A549 (cell line): ENCODE measurements around the gene ZBTB25. TPM values are rescaled to one million over a fixed set of nuclear protein-coding genes. Genes with fewer than 3 reads are reported as not detected.

Experiments
- ATAC-seq, 2 experiments: fragments of 200-7000 bp in 1 of 2; fragments of >200 bp in 1 of 2; cut with Nextera tagmentation in 1 of 2; cut with Tn5 transposase in 1 of 2; 3 replicates each; pipeline versions ENCODE4 v1.8.0 to v1.9.1; 2018 to 2020; ENCODE audit warnings: mild to moderate bottlenecking in 1 of 2, moderate library complexity in 1 of 2
- CTCF ChIA-PET: fragments of 300-600 bp; sonication (Branson Sonifier 250); formaldehyde crosslinking; extraction: SDS; loops from one replicate; lab custom pipeline; 2021; ENCODE audit warnings: antibody characterized with exemption, inconsistent platforms; lab: Yijun Ruan, JAX
- POLR2A ChIA-PET: fragments of 350-600 bp; formaldehyde crosslinking; extraction: SDS; loops from one replicate; lab custom pipeline; 2021; ENCODE audit warnings: antibody characterized with exemption, inconsistent platforms; lab: Yijun Ruan, JAX
- DNase-seq, 2 experiments: peaks; one replicate each; pipeline versions ENCODE4 v3.0.0 to v3.0.0-alpha.2; 2011 to 2016; ENCODE audit warnings: low read depth in 1 of 2, low spot score in 1 of 2
- FAIRE-seq: peaks from 2 replicates; lab custom pipeline; 2011; peaks lifted over from hg19 to GRCh38; lab: Jason Lieb, UNC
- H3K27ac ChIP-seq, 2 experiments: fragments of >200 bp; sonication (Bioruptor Twin); formaldehyde crosslinking; 3 replicates each; pipeline ENCODE4 v1.5.1; 2016 to 2017
- H3K4me1 ChIP-seq: fragments of >200 bp; sonication (Bioruptor Twin); formaldehyde crosslinking; 3 replicates; pipeline ENCODE4 v1.6.1; 2016
- H3K4me2 ChIP-seq: fragments of >200 bp; sonication (Bioruptor Twin); formaldehyde crosslinking; 3 replicates; pipeline ENCODE4 v1.6.1; 2016
- H3K4me3 ChIP-seq: fragments of >200 bp; sonication (Bioruptor Twin); formaldehyde crosslinking; 3 replicates; pipeline ENCODE4 v1.5.1; 2016
- H3K9me3 ChIP-seq: fragments of >200 bp; sonication (Bioruptor Twin); formaldehyde crosslinking; 3 replicates; pipeline ENCODE4 v1.6.1; 2016
- BHLHE40 ChIP-seq: IDR thresholded peaks from 2 replicates; pipeline ENCODE4 v1.6.1; 2012; ENCODE audit warnings: low read depth, low read length, inconsistent platforms
- EHF ChIP-seq: fragments of 250-450 bp; sonication (Bioruptor Pico); IDR thresholded peaks from 2 replicates; pipeline ENCODE4 v1.5.0; 2020; ENCODE audit warnings: mild to moderate bottlenecking
- EHMT2 ChIP-seq: fragments of 200-600 bp; sonication (generic); IDR thresholded peaks from 2 replicates; pipeline ENCODE4 v1.6.1; 2016; ENCODE audit warnings: antibody characterized with exemption, low read depth, mild to moderate bottlenecking, moderate library complexity
- ELK1 ChIP-seq: fragments of 150-350 bp; IDR thresholded peaks from 2 replicates; pipeline ENCODE4 v1.6.1; 2014; ENCODE audit warnings: low read depth, mild to moderate bottlenecking, low read length
- EP300 ChIP-seq, 2 experiments: fragments of >200 bp; sonication (Bioruptor Twin); formaldehyde crosslinking; IDR thresholded peaks; 2 replicates in 1 of 2; 3 replicates in 1 of 2; pipeline ENCODE4 v1.6.1; 2016 to 2017
- FOSB ChIP-seq: fragments of 250-450 bp; sonication (Bioruptor Pico); IDR thresholded peaks from 2 replicates; pipeline ENCODE4 v1.5.0; 2020; ENCODE audit warnings: mild to moderate bottlenecking, moderate library complexity
- FOSL2 ChIP-seq, 2 experiments: fragments of 450-650 bp in 1 of 2; fragments of >200 bp in 1 of 2; sonication (Bioruptor Twin) in 1 of 2; formaldehyde crosslinking; IDR thresholded peaks; 2 replicates each; pipeline versions ENCODE4 v1.5.0 to v1.6.1; 2016 to 2020; ENCODE audit warnings: mild to moderate bottlenecking in 1 of 2, moderate library complexity in 1 of 2
- GATA3 ChIP-seq: IDR thresholded peaks from 2 replicates; pipeline ENCODE4 v1.6.1; 2012; ENCODE audit warnings: borderline replicate concordance
- HEYL ChIP-seq: fragments of 250-450 bp; sonication (Bioruptor Pico); IDR thresholded peaks from 2 replicates; pipeline ENCODE4 v1.8.0; 2021; ENCODE audit warnings: mild to moderate bottlenecking, moderate library complexity
- HOXB13 ChIP-seq: fragments of 250-450 bp; sonication (Bioruptor Pico); IDR thresholded peaks from 2 replicates; pipeline ENCODE4 v1.5.0; 2020; ENCODE audit warnings: low read depth, mild to moderate bottlenecking, moderate library complexity
- HOXB5 ChIP-seq: fragments of 250-450 bp; sonication (Bioruptor Pico); IDR thresholded peaks from 2 replicates; pipeline ENCODE4 v1.5.0; 2020; ENCODE audit warnings: mild to moderate bottlenecking, moderate library complexity
- JUN ChIP-seq, 2 experiments: fragments of >200 bp; sonication (Bioruptor Twin); formaldehyde crosslinking; IDR thresholded peaks; 2 replicates in 1 of 2; 3 replicates in 1 of 2; pipeline ENCODE4 v1.6.1; 2016 to 2017
- JUNB ChIP-seq: fragments of >200 bp; sonication (Bioruptor Twin); formaldehyde crosslinking; IDR thresholded peaks from 2 replicates; pipeline ENCODE4 v1.6.1; 2016
- KDM1A ChIP-seq: fragments of 200-600 bp; sonication (generic); IDR thresholded peaks from 2 replicates; pipeline ENCODE4 v1.6.1; 2016; ENCODE audit warnings: low read depth, mild to moderate bottlenecking
- MAFK ChIP-seq: fragments of 450-650 bp; IDR thresholded peaks from 2 replicates; pipeline ENCODE4 v1.6.1; 2014; ENCODE audit not compliant: partially characterized antibody
- MAX ChIP-seq: IDR thresholded peaks from 2 replicates; pipeline ENCODE4 v1.6.1; 2012
- MAZ ChIP-seq: fragments of 150-350 bp; IDR thresholded peaks from 2 replicates; pipeline ENCODE4 v1.6.1; 2014; ENCODE audit warnings: antibody characterized with exemption, low read depth, low read length, borderline replicate concordance
- NPAS2 ChIP-seq: fragments of 250-450 bp; sonication (Bioruptor Pico); IDR thresholded peaks from 2 replicates; pipeline ENCODE4 v1.8.0; 2022; ENCODE audit warnings: mild to moderate bottlenecking, moderate library complexity, borderline replicate concordance
- NR3C1 ChIP-seq: fragments of >200 bp; sonication (Bioruptor Twin); formaldehyde crosslinking; IDR thresholded peaks from 3 replicates; pipeline ENCODE4 v1.6.1; 2017
- PHF8 ChIP-seq: fragments of 200-600 bp; sonication (generic); IDR thresholded peaks from 2 replicates; pipeline ENCODE4 v1.6.1; 2016; ENCODE audit warnings: low read depth, mild to moderate bottlenecking, antibody characterized with exemption, moderate library complexity, borderline replicate concordance
- RAD21 ChIP-seq, 2 experiments: fragments of >200 bp in 1 of 2; sonication (Bioruptor Twin) in 1 of 2; formaldehyde crosslinking in 1 of 2; IDR thresholded peaks in 1 of 2; conservative IDR thresholded peaks in 1 of 2; 2 replicates in 1 of 2; 3 replicates in 1 of 2; pipeline ENCODE4 v1.6.1; 2012 to 2018; ENCODE audit warnings: inconsistent platforms in 1 of 2
- RCOR1 ChIP-seq: fragments of 150-350 bp; IDR thresholded peaks from 2 replicates; pipeline ENCODE4 v1.6.1; 2014; ENCODE audit warnings: antibody characterized with exemption, low read length, low read depth
- USF2 ChIP-seq: fragments of 450-650 bp; IDR thresholded peaks from 2 replicates; pipeline ENCODE4 v1.6.1; 2014; ENCODE audit warnings: antibody characterized with exemption
- ZNF302 ChIP-seq: fragments of 250-450 bp; sonication (Bioruptor Pico); IDR thresholded peaks from 2 replicates; pipeline ENCODE4 v1.9.0; 2021; ENCODE audit warnings: inconsistent platforms, mild to moderate bottlenecking, moderate library complexity
- WGBS: methylation state at CpG from one replicate; pipeline ENCODE4 v1.1.6; 2017; ENCODE audit errors: missing lambda C conversion rate; 5-methylcytosine and 5-hydroxymethylcytosine counted together
- polyA plus RNA-seq, 4 experiments: library from polyadenylated mRNA; depleted of rRNA in 3 of 4; stranded (reverse); fragments of >200 nt; fragmentation: RNase III in 1 of 4; extraction: RNeasy Plus Mini Kit Qiagen cat#74134 plus additional on column Dnase treatment in 1 of 4; gene quantifications; 2 replicates in 3 of 4; 3 replicates in 1 of 4; pipeline ENCODE4 v1.2.3, GENCODE V29; 2011 to 2017
- TF ChIP-seq, protein P1 (sequence below): fragments of 250-450 bp; sonication (Bioruptor Pico); IDR thresholded peaks from 2 replicates; pipeline ENCODE4 v1.5.0; 2021; ENCODE audit warnings: mild to moderate bottlenecking, moderate library complexity, borderline replicate concordance
- TF ChIP-seq, protein P2 (sequence below): fragments of 250-450 bp; sonication (Bioruptor Pico); IDR thresholded peaks from 2 replicates; pipeline ENCODE4 v1.5.0; 2020; ENCODE audit warnings: low read depth, mild to moderate bottlenecking, moderate library complexity
- TF ChIP-seq, protein P3 (sequence below): fragments of >200 bp; sonication (Bioruptor Twin); formaldehyde crosslinking; IDR thresholded peaks from 3 replicates; pipeline ENCODE4 v1.5.1; 2016
- TF ChIP-seq, protein P4 (sequence below): fragments of >200 bp; sonication (Bioruptor Twin); formaldehyde crosslinking; IDR thresholded peaks from 2 replicates; pipeline ENCODE4 v1.6.1; 2016

The ZBTB25 gene
- polyA plus RNA-seq, 2 of the 4 experiments (the other 2 are of a cell fraction) = 5.4 to 15.0 TPM

DNA sequence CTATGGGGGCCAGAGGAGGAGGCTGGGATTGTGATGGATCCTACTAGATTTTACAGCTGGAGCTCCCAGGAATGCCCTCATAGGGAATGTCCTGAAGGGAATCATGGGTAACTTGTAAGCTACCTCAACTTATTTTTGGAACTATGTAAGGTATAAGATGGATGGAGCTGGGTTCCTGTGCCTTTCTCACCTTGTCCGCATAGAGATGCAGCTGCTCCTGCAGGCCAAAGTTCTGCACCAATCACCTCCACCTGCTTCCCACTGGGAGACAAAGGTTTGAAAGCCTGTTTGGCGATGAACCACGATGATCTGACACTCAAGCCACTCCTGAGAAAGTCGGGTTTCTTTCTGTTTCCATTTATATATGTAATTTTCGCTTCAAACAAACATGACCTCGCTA is 39.0 kb downstream of the ZBTB25 start:
- peak overlapping the region; percentile 86 for H3K4me3 ChIP-seq
- TF ChIP-seq EHF (CRISPR knock-in tag) (no peak), JUN (IDR thresholded peaks at IDR 0.05) (no peak), MAFK (no peak), KDM1A (no peak), MAX (no peak), JUNB (no peak), HOXB13 (CRISPR knock-in tag) (no peak), RCOR1 (no peak), USF2 (no peak), NPAS2 (CRISPR knock-in tag) (no peak), EP300 (IDR thresholded peaks at IDR 0.05) (no peak)
- TF ChIP-seq, protein P1, sequence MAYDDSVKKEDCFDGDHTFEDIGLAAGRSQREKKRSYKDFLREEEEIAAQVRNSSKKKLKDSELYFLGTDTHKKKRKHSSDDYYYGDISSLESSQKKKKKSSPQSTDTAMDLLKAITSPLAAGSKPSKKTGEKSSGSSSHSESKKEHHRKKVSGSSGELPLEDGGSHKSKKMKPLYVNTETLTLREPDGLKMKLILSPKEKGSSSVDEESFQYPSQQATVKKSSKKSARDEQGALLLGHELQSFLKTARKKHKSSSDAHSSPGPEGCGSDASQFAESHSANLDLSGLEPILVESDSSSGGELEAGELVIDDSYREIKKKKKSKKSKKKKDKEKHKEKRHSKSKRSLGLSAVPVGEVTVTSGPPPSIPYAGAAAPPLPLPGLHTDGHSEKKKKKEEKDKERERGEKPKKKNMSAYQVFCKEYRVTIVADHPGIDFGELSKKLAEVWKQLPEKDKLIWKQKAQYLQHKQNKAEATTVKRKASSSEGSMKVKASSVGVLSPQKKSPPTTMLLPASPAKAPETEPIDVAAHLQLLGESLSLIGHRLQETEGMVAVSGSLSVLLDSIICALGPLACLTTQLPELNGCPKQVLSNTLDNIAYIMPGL (CRISPR knock-in tag) = no peak
- TF ChIP-seq, protein P2, sequence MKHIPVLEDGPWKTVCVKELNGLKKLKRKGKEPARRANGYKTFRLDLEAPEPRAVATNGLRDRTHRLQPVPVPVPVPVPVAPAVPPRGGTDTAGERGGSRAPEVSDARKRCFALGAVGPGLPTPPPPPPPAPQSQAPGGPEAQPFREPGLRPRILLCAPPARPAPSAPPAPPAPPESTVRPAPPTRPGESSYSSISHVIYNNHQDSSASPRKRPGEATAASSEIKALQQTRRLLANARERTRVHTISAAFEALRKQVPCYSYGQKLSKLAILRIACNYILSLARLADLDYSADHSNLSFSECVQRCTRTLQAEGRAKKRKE (CRISPR knock-in tag) = no peak
- CTCF ChIA-PET = interaction anchor here (0.7 to 1.4 kb wide), 3 partner anchors 12 to 120 kb away, joined by 3 to 5 read pairs (median 4); no protein-coding TSS in a partner anchor
- peak; percentile 7 to 27; a peak in 3 of 6 replicates for ATAC-seq
- H3K4me1 ChIP-seq = peaks cover 22% of the 10 kb centered on the region; the same call in 2 of the 3 replicates
- no peak for FAIRE-seq
- 23% methylated on average over 6 of the region's 6 CpGs for WGBS
- H3K4me2 ChIP-seq = peak overlapping the region; percentile 82
- POLR2A ChIA-PET = no interaction called here
- no peaks in the 10 kb centered on the region for H3K9me3 ChIP-seq
- DNase-seq = no peak
- peak overlapping the region; percentile 69 to 89; a peak in 5 of 6 replicates for H3K27ac ChIP-seq

GRCh38 chr14:64463873-64464272 is 39.8 kb downstream of the ZBTB25 start:
- DNase-seq = no peak
- FAIRE-seq = no peak
- no peaks in the 10 kb centered on the region for H3K9me3 ChIP-seq
- peaks cover 22% of the 10 kb centered on the region; the same call in 2 of the 3 replicates for H3K4me1 ChIP-seq
- no peak overlapping the region for H3K4me3 ChIP-seq
- POLR2A ChIA-PET = no interaction called here
- ATAC-seq = no peak
- TF ChIP-seq FOSB (CRISPR knock-in tag) (no peak), ELK1 (no peak), GATA3 (no peak), EHMT2 (no peak), FOSL2 (IDR thresholded peaks at IDR 0.05) (no peak), FOSL2 (CRISPR knock-in tag; IDR thresholded peaks at IDR 0.05) (no peak), MAFK (no peak), HOXB5 (CRISPR knock-in tag) (no peak), BHLHE40 (no peak), MAZ (no peak), NR3C1 (no peak), PHF8 (no peak), RAD21 (conservative IDR thresholded peaks at IDR 0.05 in 1 of 2, IDR thresholded peaks at IDR 0.05 in 1 of 2) (no peak), HEYL (CRISPR knock-in tag) (no peak), ZNF302 (CRISPR knock-in tag) (no peak)
- TF ChIP-seq, protein P3, sequence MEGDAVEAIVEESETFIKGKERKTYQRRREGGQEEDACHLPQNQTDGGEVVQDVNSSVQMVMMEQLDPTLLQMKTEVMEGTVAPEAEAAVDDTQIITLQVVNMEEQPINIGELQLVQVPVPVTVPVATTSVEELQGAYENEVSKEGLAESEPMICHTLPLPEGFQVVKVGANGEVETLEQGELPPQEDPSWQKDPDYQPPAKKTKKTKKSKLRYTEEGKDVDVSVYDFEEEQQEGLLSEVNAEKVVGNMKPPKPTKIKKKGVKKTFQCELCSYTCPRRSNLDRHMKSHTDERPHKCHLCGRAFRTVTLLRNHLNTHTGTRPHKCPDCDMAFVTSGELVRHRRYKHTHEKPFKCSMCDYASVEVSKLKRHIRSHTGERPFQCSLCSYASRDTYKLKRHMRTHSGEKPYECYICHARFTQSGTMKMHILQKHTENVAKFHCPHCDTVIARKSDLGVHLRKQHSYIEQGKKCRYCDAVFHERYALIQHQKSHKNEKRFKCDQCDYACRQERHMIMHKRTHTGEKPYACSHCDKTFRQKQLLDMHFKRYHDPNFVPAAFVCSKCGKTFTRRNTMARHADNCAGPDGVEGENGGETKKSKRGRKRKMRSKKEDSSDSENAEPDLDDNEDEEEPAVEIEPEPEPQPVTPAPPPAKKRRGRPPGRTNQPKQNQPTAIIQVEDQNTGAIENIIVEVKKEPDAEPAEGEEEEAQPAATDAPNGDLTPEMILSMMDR = no peak
- TF ChIP-seq, protein P4, sequence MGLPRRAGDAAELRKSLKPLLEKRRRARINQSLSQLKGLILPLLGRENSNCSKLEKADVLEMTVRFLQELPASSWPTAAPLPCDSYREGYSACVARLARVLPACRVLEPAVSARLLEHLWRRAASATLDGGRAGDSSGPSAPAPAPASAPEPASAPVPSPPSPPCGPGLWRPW = no peak
- H3K4me2 ChIP-seq = no peak overlapping the region
- CTCF ChIA-PET = interaction anchor here (0.6 to 1.9 kb wide), 6 partner anchors 9 to 122 kb away, joined by 3 to 6 read pairs (median 4); no protein-coding TSS in a partner anchor
- no peak overlapping the region for H3K27ac ChIP-seq
- WGBS = 92% methylated on average over 6 of the region's 6 CpGs
